GM21786 (cell line): ENCODE measurements around the gene FAM171A1.

Source experiments
- ATAC-seq: cut with Tn5 transposase; IDR thresholded peaks from one replicate; pipeline ENCODE4 v1.9.1; 2021; ENCODE audit not compliant: unreplicated experiment

Gene FAM171A1

DNA sequence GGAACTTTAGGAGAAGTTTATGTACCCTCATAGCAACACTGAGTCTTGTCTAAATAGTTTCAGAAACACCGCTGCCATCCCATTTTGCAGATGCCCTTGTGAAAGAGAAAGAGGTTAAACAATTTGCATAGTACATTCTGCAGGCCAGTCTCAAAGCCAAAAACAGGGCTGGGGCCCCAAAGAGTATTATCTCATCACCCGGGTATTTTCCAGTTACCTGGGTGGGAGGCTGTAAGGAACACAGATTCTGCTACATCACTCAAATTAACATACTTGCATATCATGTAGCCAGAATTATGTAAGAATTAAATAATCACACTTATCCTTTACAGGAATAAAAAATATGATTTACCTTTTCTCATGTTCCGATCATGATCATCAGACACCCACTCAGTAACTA lies 3.1 kb upstream of the FAM171A1 start:
- no peak for ATAC-seq

DNA sequence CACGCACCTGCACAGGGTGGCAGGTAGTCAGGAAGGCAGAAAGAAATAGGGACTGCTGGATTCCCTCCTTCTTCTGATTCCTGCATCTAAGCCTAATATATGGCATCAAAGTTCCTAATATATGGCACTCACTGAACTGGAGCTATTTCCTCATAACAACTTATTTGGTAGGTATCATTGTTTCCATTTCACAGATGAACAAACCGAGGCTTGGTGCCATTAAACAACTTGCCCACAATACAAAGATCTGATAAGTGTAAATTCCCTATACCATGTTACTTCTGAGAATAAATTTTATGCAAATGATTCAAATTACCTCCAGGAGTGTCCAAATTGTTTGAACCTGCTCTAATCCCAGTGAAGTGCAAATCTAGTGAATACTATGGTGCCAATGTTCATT lies 2.1 kb upstream of the FAM171A1 start:
- ATAC-seq, result no peak

DNA sequence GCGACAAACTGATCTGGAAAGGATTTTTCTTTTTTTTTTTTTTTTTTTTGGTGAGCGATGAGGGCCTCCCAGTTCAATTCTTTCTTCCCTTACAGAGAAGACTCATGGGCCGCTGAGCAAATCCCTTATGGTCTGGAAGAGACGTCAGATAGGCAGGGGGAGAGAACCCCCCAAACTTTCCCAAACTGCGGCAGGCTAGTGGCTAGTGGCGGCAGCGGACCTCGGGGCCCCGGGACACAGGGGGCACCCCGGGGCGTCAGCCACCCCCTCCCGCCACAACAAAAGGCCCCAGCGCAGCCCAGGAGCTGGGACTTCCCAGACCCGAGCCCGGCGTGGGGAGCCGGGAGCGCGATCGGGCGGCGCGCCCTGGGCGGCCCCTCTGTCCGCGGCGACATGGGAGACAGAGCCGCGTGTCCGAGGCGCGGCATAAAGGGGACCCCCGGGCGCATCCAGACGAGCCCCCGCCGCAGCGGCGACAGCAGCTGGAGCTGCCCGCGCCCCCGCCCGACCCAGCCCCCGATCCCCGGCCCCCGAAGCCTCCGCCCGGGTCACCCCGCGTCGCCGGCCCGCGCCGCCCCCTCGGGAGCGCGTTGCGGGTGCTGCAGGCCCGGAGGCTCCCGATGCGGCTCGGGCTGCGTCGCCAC lies 755 bp downstream of the FAM171A1 start:
- ATAC-seq, result no peak

DNA sequence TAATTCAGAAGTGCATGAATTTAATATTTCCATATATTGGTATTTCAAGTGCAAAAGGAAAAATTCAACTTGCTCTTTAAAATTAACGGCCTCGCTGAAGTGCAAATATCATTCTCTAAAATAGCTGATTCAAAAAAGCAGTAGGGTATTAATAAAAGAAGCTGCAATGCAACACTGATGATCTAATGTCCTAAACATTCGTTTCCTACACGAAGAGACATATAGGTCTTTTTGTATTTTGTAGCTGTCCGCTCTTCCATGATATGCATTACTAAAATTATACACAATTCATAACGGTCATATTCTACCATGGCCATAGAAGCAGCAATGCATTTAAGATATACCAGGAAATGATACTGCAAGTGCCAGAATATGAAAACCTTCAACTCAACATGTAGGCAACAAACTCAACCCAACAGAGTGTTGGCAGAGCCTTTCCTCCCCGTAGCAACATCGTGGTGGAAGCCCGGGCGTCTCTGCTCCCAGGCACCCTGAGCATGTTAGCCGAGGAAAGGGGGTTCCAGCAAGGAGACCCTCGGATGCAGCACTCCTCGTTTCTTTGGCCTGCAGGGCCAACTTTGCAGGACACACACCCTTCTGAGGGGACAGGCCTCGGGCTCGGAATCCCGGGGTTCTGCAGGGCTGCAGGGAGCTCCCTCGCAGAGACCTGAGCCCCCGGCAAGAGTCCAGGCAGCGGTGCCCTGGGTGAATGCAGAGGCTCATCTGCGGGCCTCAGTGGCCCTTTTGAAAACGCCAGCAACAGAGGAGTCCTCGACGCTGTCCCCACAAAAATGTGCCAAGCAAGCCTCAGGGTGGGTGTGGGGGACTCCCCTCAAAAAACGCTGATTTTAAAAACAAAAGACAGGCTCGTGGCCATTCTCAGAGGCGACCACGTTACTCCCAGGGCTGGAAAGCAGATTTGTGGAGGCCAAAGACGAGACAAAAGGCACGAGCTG lies 1.6 kb downstream of the FAM171A1 start:
- no peak for ATAC-seq

DNA sequence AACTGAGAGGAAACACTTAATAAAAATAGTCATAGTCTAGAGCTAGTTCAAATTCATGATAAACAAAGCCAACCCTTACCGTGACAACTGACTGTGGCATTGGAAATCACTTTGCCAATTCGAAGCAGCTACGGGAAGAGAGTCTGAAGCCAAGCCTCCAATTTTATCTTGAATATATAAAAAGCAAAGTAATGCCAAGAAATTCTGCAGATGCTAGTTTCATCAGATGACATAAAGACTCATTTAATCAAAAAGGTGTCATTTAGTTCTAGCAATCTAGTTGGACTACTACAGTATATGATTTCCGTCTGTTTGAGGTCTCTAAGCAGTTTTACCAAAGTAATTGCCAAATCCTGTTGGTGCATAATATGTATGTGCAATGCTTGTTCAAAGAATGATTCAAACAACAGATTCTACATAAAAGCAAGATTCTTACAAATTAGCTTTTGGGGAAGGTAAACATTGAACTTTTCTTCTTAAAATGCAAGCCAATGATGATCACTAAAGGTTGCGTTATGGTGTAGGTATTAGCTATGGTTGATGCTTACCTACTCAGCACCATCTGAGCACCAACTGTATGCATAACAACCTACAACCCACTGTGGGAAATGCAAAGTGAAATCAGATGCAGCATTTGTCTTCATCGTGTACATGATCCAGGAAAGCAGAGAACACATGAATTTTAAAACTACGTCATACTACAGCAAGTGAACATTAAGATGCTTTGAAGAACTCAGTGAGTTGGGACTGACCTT lies 2.8 kb downstream of the FAM171A1 start:
- no peak for ATAC-seq

DNA sequence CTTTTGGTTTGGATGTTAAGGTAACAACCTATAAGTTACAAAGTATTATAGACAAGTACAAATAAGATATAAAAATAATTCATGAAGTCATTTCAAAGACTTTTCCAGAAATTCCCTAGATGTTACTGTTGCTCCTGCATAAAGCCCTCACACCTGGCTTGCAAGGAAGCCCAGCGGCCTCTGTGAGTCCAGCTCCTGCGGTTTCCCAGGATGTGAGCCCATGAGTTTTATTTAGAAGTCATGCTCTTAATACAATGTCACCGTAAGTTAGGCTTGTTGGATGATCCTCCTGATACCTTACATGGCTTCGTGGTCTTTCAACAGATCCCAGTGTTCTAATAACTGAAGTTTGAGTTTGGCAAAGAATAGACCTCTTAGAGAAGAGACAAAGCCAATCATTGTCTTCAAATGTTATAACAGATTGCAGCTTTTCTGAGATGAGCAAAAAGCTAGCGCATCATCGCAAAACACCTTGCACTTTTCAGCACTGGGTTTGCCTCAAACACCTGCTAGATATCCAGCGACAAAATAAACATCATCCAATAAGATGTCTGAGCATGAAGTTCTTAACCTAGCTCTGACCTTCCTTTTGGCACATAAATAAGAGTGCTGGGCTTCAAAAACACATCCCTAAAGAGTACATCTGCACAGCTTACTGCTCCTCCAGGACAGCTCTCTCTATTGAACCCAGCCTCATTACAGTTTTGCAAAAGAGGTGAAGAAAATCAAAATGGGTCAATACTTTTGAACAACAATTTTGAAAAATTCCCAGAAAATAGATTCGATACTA lies 3.6 kb downstream of the FAM171A1 start:
- no peak for ATAC-seq

DNA sequence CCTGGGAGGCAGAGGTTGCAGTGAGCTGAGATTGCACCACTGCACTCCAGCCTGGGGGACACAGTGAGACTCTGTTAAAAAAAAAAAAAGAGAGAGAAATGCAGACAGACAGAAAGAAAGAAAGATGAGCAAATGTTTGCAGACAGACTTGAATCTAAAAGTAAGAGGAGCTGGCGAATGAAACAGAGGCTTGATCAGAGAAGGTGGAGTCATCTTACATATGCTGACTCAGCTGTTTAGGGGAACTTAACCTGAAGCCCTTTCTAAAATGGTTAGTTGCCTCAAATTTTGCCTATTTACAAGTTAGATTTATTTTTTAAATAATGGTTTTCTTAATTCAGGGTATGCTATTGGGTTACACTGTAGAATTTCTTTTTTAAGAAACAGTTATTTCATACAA lies 5.4 kb downstream of the FAM171A1 start:
- ATAC-seq, result no peak

DNA sequence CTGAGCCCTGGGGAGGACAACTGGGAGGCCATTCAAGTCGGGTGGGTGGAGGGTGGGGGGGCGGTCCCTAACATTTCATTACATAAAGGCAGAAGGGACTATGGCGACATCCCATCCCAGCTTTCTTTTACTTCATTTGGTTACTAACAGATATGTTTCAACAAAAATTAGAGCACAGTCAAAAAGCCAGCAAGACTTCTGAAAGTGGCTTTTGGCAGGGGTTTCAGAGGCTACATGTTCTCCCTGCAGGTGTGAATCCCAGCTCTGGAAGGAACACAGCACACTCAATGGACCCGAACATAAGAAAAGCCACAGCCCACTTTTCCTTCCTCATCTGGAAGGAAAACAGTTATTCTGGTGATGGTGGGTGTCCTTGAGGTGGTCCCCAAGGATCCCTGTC lies 7.1 kb downstream of the FAM171A1 start:
- ATAC-seq, result no peak

DNA sequence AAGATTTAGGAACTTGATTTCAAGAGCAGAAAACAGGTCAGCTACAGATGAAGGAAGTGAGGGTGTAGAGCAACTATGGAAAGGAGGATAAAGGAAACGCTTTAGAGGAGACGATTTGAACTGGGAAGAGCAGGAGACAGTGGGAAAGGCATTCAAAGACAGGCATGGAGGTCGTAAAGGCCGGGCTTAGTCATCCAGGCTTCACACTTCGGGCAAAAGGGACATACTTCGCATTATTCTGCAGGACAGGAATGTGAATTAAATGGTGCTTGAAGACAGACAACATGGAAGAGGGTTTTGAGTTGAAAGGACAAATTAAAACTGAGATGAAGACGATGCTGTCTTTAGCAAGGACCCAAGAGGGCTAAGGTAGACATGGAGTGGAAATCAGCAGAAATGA lies 8.1 kb downstream of the FAM171A1 start:
- no peak for ATAC-seq

DNA sequence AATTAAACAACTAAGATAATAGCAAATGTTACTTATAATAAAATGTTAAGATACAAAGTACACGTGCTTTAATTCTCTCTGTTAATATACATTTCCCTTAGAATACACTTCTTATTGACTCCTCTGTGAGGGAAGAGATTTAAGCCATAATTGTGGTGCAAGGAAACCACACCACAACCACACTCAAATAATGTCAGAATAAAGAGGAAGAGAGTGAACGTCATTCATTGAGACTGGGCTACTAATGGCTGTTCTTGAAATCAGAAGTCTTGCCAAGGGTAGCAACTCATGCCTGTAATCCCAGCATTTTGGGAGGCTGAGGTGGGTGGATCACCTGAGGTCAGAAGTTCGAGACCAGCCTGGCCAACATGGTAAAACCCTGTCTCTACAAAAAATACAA lies 10.0 kb downstream of the FAM171A1 start:
- ATAC-seq, result no peak

DNA sequence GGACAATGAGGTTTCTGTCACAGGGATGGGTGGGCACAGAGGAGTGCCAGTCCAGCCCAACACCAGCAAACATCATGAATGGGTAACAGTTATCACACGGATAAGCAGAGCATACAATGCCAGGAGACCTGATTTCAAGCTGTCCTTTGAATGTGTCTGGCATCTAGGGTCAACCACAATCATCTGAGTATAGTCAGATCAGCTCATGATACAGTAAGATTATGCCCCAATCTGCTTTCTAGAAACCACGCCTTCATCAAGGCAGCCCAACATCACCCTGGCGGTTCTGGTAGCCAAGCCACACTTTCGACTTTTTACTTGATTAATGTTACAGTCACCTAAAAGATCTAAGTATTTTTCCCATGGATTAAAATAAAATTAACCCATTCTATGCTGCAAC lies 10.5 kb downstream of the FAM171A1 start:
- ATAC-seq, result no peak

DNA sequence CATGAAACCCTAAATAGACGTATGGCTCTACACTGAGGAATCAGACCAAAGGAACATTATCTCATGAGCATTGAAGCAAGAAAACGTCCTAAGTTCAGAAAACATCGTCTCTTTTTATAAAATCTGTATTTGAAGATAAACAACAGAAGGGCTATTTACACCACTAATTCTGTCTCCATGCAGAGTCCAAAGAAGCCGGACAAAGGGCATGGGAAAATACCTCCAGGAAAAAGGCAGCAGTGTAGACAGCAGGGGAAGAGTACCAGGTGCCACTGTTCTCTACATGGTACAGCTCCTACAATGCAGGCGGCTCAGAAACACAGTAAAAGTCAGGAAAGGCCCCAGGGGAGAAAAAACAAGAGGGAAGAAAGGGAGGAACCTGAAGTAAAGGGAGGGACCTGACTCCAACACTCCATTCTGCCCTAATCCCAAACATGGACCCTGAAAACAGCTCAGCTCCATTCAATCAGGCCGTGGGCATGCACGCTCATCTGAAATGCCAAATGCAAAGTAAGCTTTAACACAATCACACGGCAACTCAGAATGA lies 17.5 kb downstream of the FAM171A1 start:
- no peak for ATAC-seq

DNA sequence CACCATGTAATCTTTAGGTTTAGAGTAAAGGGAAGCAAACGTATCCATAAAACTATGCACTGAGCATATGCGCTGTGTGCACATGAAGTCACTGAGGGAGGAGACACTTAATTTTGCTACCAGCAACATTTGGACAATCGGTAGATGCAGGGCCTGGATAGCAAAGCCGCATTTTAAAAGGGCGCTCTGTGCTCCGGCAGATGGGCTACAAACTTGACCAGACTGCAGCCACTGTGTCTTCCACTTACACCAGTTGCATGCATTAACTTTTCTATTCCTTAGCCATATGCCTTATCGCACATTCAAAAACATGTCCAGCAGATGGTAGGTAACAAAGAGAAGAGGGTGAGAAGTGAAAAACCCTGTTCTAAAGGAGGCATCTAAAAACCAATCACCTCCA lies 18.3 kb downstream of the FAM171A1 start:
- no peak for ATAC-seq

DNA sequence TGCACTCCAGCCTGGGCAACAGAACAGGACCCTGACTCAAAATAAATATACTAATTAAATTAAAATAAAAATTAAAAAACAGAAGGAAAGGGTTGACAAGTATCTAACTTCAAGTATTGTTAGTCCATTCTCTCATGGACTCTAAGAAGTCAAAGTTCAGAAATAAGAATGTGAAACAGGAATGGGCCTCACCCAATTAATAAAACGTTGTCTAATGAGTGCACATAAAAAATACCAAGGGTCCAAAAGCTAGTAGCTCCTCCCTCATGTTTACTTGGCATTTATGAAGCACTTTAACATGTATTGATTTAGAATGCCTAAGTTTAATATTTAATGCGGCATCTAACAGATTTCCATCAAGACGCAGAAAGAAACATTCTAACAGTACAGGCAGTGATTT lies 18.9 kb downstream of the FAM171A1 start:
- ATAC-seq, result no peak

DNA sequence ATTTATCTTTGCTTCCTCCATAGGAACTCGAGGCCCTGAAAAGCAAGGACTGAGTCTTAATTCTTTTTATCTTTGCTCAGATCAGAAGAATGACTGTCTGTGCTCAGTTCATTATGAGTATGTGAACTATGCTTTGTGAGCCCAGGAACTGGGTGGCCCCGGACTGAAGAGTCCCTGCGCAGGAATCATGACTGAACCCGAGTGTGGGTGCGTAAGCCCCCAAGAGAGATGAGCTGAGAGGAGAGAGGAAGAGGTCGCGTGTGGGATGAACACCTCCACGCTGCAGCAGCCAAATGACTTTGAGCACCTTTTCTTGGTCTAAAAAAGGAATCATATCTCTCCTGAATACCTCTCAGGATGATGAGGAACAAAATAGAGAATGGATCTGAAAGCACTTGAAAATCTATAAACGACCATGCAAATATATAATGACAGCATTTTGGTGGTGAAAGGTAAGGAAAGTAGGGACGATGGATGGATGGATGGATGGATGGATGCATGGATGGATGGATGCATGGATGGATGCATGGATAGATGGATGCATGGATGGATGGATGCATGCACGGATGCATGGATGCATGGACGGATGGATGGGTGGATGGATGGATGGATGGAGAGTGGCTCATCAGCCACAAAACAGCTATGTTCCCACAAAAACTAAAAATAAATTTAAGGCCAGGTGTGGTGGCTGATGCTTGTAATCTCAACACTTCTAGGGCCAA lies 19.8 kb downstream of the FAM171A1 start:
- no peak for ATAC-seq

DNA sequence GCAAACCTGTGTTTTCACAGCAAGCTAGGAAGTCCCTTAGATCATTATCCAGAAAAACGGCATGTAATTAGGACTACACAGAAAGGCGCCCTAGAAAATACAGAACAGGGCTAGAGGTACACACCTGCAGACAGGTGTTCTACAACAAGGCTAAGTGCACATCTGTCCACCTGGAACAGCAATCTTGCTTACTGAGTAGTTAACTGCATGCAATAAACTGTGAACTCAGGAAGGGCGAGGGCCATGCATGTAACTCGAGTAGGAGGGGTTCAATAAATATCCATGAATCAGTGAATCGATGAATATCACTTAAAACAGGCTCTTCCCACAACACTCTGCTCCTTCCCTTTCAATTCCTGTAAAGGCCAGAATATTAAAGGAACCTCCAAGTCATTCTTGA lies 22.0 kb downstream of the FAM171A1 start:
- no peak for ATAC-seq

DNA sequence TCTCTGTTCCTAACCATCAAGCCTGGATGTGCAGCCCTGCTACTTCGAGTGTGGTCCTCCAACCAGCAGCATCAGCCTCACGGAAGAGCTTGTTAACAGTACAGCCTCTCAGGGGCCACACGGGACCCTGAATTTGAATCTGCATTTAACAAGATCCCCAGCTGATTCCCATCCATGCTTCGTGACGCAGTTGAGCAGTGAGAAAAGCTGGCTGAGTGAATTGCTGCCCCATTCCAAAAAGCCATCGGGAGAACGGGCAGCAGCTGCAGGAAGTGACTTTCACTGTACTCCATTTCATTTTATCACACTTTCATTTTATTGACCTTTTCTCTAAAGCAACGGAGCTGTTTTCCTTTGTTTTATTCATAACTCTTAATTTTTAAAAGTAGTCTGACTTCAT lies 22.5 kb downstream of the FAM171A1 start:
- ATAC-seq, result no peak

DNA sequence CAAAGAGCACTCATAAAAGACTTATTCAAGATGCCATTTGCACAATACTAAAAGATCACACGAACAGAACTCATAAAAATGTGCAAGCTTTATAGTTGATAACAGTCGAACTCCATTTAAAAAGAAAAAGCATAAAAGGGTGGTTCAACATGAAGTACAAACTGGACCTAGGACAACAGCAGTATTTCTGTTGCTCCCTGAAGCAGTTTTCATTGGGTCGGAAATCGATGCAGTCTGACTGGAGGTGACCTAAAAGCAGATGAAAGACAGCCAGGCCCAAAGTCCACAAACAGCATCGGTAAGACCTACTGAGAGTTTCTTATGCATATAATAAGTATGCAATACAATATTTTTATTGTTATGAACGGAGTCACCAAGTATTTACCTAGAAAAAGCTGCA lies 23.9 kb downstream of the FAM171A1 start:
- ATAC-seq, result no peak

DNA sequence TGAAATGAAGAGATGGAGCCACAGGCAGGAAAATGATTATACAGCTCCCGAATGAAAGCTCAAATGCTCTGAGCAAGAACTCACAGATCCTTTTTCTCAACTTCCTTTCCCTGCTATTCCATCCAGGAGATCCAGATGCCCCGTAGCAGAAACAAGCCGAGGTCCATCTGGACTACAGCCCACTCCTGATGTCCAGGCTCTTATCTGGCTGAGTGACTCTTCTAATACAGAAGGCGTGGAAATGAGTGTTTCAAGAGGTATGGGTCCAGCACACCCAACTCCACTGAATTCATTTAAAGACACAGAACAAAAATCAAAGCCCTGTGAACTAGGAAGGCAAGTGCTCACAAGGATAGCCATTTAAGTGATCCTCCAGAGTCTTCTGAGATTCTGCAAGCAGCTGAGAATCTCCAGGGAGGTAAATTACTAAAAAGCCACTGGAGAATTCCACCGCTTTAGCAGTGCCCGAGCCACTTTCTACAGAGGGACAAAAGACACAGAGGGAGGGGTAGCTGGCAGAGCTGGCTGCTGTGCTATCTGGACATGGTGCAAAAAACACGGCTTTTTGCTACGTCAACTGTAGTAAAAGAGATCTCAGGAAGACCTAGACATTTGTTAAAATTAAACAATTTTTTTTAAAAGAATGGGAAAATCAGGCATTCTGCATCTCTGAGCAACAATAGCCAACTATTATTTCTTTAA lies 24.5 kb downstream of the FAM171A1 start:
- no peak for ATAC-seq
